ENCODE data around the gene IGFLR1. TPM values are rescaled to one million over a fixed set of nuclear protein-coding genes. Genes with fewer than 3 reads are reported as not detected.

Gene IGFLR1
- polyA plus RNA-seq, 1 of the 3 experiments (the other 2 are of a cell fraction): 5.6 TPM

- Histone ChIP-seq H4K20me1 (ENCODE audit: insufficient read depth) (no peaks in the 10 kb centered on the region), H3K79me2 (ENCODE audit: insufficient read depth) (peaks cover 43% of the 10 kb centered on the region), H2AFZ (ENCODE audit: low read depth) (peak within 1 kb of the TSS; percentile 72), H3K9ac (peak within 1 kb of the TSS; percentile 90), H3K27ac (ENCODE audit: low read depth in 2 of 2, low read length in 1 of 2) (peak within 1 kb of the TSS; percentile 97 to 98), H3K4me1 (ENCODE audit: control insufficient read depth in 1 of 2, insufficient read depth in 2 of 2, low read depth in 1 of 2, low read length in 1 of 2) (peaks cover 13 to 24% of the 10 kb centered on the region in 2 experiments; a peak in 3 of 4 replicates), H3K36me3 (replicated peaks in 1 of 2; ENCODE audit: control insufficient read depth in 1 of 2, insufficient read depth in 2 of 2, low read length in 1 of 2) (peaks cover 3 to 12% of the 10 kb centered on the region in 2 experiments), H3K4me2 (peak within 1 kb of the TSS; percentile 90), H3K4me3 (ENCODE audit: low read depth in 2 of 2, low read length in 1 of 2) (peak within 1 kb of the TSS; percentile 83 to 95), H3K27me3 (ENCODE audit: insufficient read depth) (no peaks in the 10 kb centered on the region), H3F3A (replicated peaks; ENCODE audit: insufficient read depth) (peaks cover 19% of the 10 kb centered on the region), H3K9me3 (no peaks in the 10 kb centered on the region), H3K9me2 (no peaks in the 10 kb centered on the region)
- no peak for TF ChIP-seq FOXM1 (IDR thresholded peaks at IDR 0.05; ENCODE audit: low read depth)
- TF ChIP-seq ELF1 (IDR thresholded peaks at IDR 0.05): peak; percentile 38; the same call in 1 of the 2 replicates
- TF ChIP-seq NRF1 (IDR thresholded peaks at IDR 0.05; ENCODE audit: low read depth, low read length): peak; percentile 97
- TF ChIP-seq TCF12 (IDR thresholded peaks at IDR 0.05): no peak
- TF ChIP-seq MXI1 (IDR thresholded peaks at IDR 0.05; ENCODE audit: low read depth, low read length): peak; percentile 55
- peak; percentile 90 for TF ChIP-seq YY1 (IDR thresholded peaks at IDR 0.05; ENCODE audit: low read depth)
- TF ChIP-seq MEF2A (IDR thresholded peaks at IDR 0.05; ENCODE audit: borderline replicate concordance, low read depth): no peak
- TF ChIP-seq CHD2 (IDR thresholded peaks at IDR 0.05; ENCODE audit: low read length, partially characterized antibody): peak; percentile 96
- TF ChIP-seq RXRA (IDR thresholded peaks at IDR 0.05; ENCODE audit: borderline replicate concordance, low read depth): no peak
- peak; percentile 47 for TF ChIP-seq POLR2AphosphoS5 (IDR thresholded peaks at IDR 0.05; ENCODE audit: low read depth, low read length)
- TF ChIP-seq IRF3 (IDR thresholded peaks at IDR 0.05; ENCODE audit: low read depth, low read length): no peak
- peak; percentile 86 for TF ChIP-seq ZBTB33 (IDR thresholded peaks at IDR 0.05; ENCODE audit: borderline replicate concordance, low read depth)
- TF ChIP-seq TAF1 (IDR thresholded peaks at IDR 0.05; ENCODE audit: borderline replicate concordance, low read depth, low read length): 0 out of 2 replicates have a peak, but pooled peaks have one; percentile 54
- peak; percentile 87 for TF ChIP-seq GABPA (IDR thresholded peaks at IDR 0.05; ENCODE audit: low read depth)
- no peak for TF ChIP-seq FOSL2 (IDR thresholded peaks at IDR 0.05; ENCODE audit: borderline replicate concordance, low read depth)
- TF ChIP-seq REST (IDR thresholded peaks at IDR 0.05; ENCODE audit: low read depth, low read length): no peak
- TF ChIP-seq USF1 (IDR thresholded peaks at IDR 0.05; ENCODE audit: borderline replicate concordance, low read depth): no peak
- under 1% methylated on average over 21 of the region's 40 CpGs for WGBS (ENCODE audit: low lambda C conversion rate)
- ChIA-PET POLR2A (interaction anchor here (0.8 to 1.2 kb wide), 4 partner anchors 11 to 186 kb away, joined by 3 to 5 read pairs (median 3); partner anchors contain the start of genes HSPB6 and PROSER3), CTCF (interaction anchor here (1.2 to 2.4 kb wide), 5 partner anchors 10 to 74 kb away, joined by 3 to 11 read pairs (median 4); partner anchors contain the start of gene HSPB6)
- DNase-seq: peak; percentile 86
These were observed 3.3 kb upstream of the IGFLR1 start, which contains the start of the genes PSENEN and U2AF1L4 for GRCh38 chr19:35745328-35746086. TSS of gene PSENEN (plus strand) at chr19:35745651. CDS start at chr19:35745931, 280 bp downstream. TSS of gene U2AF1L4 (minus strand) at chr19:35745418. CDS start at chr19:35745391, 27 bp downstream.
